ENCODE measurements around the gene IPO7.
A peak's percentile ranks its signal among the peaks of the same experiment; 100 is the strongest.
"Not testable (repeated sequence)": the region's sequence is repeated elsewhere in the genome, so short reads cannot be mapped to it uniquely, and the experiment has no call there.

IPO7 gene

GRCh38 chr11:9384535-9385326, at the start of gene IPO7:
Gene IPO7 (plus strand): TSS chr11:9384652. CDS start chr11:9384764, 112 bp downstream.
- peaks cover 10% of the 10 kb centered on the region for H3K36me3 Mint-ChIP-seq (ENCODE audit: low read depth)
- H3K27ac Mint-ChIP-seq, result peak within 1 kb of the TSS; percentile 72 to 98 (median 84)
- peak within 1 kb of the TSS; percentile 97 to 98 (median 98) for H3K4me3 Mint-ChIP-seq
- H3K4me1 Mint-ChIP-seq, result peaks cover 38% of the 10 kb centered on the region
- TF ChIP-seq, protein P1, sequence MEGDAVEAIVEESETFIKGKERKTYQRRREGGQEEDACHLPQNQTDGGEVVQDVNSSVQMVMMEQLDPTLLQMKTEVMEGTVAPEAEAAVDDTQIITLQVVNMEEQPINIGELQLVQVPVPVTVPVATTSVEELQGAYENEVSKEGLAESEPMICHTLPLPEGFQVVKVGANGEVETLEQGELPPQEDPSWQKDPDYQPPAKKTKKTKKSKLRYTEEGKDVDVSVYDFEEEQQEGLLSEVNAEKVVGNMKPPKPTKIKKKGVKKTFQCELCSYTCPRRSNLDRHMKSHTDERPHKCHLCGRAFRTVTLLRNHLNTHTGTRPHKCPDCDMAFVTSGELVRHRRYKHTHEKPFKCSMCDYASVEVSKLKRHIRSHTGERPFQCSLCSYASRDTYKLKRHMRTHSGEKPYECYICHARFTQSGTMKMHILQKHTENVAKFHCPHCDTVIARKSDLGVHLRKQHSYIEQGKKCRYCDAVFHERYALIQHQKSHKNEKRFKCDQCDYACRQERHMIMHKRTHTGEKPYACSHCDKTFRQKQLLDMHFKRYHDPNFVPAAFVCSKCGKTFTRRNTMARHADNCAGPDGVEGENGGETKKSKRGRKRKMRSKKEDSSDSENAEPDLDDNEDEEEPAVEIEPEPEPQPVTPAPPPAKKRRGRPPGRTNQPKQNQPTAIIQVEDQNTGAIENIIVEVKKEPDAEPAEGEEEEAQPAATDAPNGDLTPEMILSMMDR (IDR thresholded peaks at IDR 0.05; ENCODE audit: unreplicated experiment in 3 of 3), result peak in 1 of 3 experiments; percentile 12
- H3K9me3 Mint-ChIP-seq, result no peaks in the 10 kb centered on the region
- H3K27me3 Mint-ChIP-seq (ENCODE audit: low read depth), result no peaks in the 10 kb centered on the region

GRCh38 chr11:9341638-9342178, 42.7 kb upstream of the IPO7 start:
- no peaks in the 10 kb centered on the region for H3K4me1 Mint-ChIP-seq
- H3K36me3 Mint-ChIP-seq (ENCODE audit: low read depth), result no peaks in the 10 kb centered on the region
- TF ChIP-seq, protein P1 (IDR thresholded peaks at IDR 0.05; ENCODE audit: unreplicated experiment in 3 of 3), result no peak
- no peaks in the 10 kb centered on the region for H3K9me3 Mint-ChIP-seq
- no peaks in the 10 kb centered on the region for H3K27me3 Mint-ChIP-seq (ENCODE audit: low read depth)
- no peak overlapping the region for H3K27ac Mint-ChIP-seq
- H3K4me3 Mint-ChIP-seq, result no peak overlapping the region

DNA sequence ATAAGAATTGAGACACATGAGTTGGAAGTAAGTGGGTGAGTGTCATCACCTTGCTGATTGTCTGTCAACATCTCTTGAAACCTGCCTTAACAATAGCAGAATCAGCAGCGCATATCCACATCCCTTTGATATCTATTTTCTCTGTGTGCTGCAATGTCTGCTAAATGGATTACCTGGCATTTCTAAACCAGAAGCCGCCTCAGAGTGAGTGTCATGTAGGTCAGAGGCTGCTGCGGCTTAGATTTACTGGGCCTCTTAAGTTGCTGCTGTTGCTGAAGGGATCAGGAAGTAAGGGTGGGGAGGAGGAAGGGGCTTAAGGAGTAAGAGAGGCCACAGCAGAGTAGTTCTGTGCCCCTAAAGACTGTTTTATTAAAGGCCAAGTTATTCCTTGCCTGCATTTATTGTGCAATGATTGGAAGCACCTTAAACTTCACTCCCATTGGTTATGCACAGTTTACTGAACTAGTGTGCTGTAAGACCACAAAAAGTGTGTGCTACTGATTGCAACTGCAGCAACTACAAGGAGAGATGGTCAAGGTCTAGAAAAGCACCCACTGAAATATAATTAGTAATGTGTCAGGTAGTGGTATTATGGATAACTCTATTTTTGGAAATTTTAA, 40.3 kb upstream of the IPO7 start:
- Mint-ChIP-seq H3K4me3 (no peak overlapping the region), H3K36me3 (ENCODE audit: low read depth) (no peaks in the 10 kb centered on the region), H3K27me3 (ENCODE audit: low read depth) (no peaks in the 10 kb centered on the region), H3K9me3 (no peaks in the 10 kb centered on the region), H3K4me1 (no peaks in the 10 kb centered on the region), H3K27ac (no peak overlapping the region)
- TF ChIP-seq, protein P1 (IDR thresholded peaks at IDR 0.05; ENCODE audit: unreplicated experiment in 3 of 3), result no peak

GRCh38 chr11:9347100-9347499, 37.4 kb upstream of the IPO7 start:
- Mint-ChIP-seq H3K27me3 (ENCODE audit: low read depth) (no peaks in the 10 kb centered on the region), H3K27ac (no peak overlapping the region), H3K36me3 (ENCODE audit: low read depth) (no peaks in the 10 kb centered on the region)

DNA sequence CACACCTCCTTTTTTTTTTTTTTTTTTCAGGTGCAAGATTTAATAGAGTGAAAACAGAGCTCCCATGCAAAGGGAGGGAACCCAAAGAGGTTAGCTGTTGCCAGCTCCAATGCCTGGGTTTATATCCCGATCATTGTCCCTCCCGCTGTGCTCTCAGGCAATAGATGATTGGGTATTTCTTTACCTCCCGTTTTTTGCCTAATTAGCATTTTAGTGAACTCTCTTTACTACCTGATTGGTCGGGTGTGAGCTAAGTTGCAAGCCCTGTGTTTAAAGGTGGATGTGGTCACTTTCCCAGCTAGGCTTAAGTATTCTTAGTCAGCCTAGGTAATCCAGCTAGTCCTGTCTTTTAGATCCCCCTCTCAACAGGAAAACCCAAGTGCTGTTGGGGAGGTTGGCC, 36.7 kb upstream of the IPO7 start:
- H3K9me3 Mint-ChIP-seq, H3K27ac Mint-ChIP-seq, H3K4me3 Mint-ChIP-seq: not testable (repeated sequence)

More at GRCh38 chr11:9347100-9347499, 37.4 kb upstream of the IPO7 start:
- H3K9me3 Mint-ChIP-seq, result no peaks in the 10 kb centered on the region
- no peaks in the 10 kb centered on the region for H3K4me1 Mint-ChIP-seq
- no peak overlapping the region for H3K4me3 Mint-ChIP-seq
- TF ChIP-seq, protein P1 (IDR thresholded peaks at IDR 0.05; ENCODE audit: unreplicated experiment in 3 of 3), result no peak

GRCh38 chr11:9351321-9351881, 33.1 kb upstream of the IPO7 start:
- Mint-ChIP-seq H3K36me3 (ENCODE audit: low read depth) (no peaks in the 10 kb centered on the region), H3K9me3 (no peaks in the 10 kb centered on the region), H3K27me3 (ENCODE audit: low read depth) (no peaks in the 10 kb centered on the region), H3K4me3 (no peak overlapping the region), H3K27ac (no peak overlapping the region), H3K4me1 (no peaks in the 10 kb centered on the region)
- TF ChIP-seq, protein P1 (IDR thresholded peaks at IDR 0.05; ENCODE audit: unreplicated experiment in 3 of 3), result no peak

More for the DNA sequence above, 36.7 kb upstream of the IPO7 start:
- not testable (repeated sequence) for H3K36me3 Mint-ChIP-seq (ENCODE audit: low read depth); H3K27me3 Mint-ChIP-seq (ENCODE audit: low read depth); H3K4me1 Mint-ChIP-seq

All from nephron (organoid).